DMS53 (cell line): ENCODE data around the gene SLC22A6.

Source experiments
- DNase-seq: peaks from one replicate; lab custom pipeline; 2025; lab: John Stamatoyannopoulos, UW

The SLC22A6 gene

GRCh38 chr11:62931499-62932278 lies 53.1 kb downstream of the SLC22A6 start:
- no peak for DNase-seq

GRCh38 chr11:62930666-62931065 lies 54.1 kb downstream of the SLC22A6 start:
- DNase-seq: no peak

GRCh38 chr11:62930157-62930556 lies 54.6 kb downstream of the SLC22A6 start:
- DNase-seq: no peak

- no peak for DNase-seq
Measured at GRCh38 chr11:62928011-62928410, 56.8 kb downstream of the SLC22A6 start.

- no peak for DNase-seq
Measured at GRCh38 chr11:62926680-62927455, 57.9 kb downstream of the SLC22A6 start.
